ENCODE data around the gene NACC2. TPM values are rescaled to one million over a fixed set of nuclear protein-coding genes. Genes with fewer than 3 reads are reported as not detected.

Gene NACC2, protein sequence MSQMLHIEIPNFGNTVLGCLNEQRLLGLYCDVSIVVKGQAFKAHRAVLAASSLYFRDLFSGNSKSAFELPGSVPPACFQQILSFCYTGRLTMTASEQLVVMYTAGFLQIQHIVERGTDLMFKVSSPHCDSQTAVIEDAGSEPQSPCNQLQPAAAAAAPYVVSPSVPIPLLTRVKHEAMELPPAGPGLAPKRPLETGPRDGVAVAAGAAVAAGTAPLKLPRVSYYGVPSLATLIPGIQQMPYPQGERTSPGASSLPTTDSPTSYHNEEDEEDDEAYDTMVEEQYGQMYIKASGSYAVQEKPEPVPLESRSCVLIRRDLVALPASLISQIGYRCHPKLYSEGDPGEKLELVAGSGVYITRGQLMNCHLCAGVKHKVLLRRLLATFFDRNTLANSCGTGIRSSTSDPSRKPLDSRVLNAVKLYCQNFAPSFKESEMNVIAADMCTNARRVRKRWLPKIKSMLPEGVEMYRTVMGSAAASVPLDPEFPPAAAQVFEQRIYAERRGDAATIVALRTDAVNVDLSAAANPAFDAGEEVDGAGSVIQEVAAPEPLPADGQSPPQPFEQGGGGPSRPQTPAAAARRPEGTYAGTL
- 9.5 TPM for total RNA-seq

GRCh38 chr9:136095070-136096058 is at the start of gene NACC2:
TSS of gene NACC2 (minus strand) at chr9:136095289. CDS start at chr9:136050521, 44,768 bp downstream.

DNA sequence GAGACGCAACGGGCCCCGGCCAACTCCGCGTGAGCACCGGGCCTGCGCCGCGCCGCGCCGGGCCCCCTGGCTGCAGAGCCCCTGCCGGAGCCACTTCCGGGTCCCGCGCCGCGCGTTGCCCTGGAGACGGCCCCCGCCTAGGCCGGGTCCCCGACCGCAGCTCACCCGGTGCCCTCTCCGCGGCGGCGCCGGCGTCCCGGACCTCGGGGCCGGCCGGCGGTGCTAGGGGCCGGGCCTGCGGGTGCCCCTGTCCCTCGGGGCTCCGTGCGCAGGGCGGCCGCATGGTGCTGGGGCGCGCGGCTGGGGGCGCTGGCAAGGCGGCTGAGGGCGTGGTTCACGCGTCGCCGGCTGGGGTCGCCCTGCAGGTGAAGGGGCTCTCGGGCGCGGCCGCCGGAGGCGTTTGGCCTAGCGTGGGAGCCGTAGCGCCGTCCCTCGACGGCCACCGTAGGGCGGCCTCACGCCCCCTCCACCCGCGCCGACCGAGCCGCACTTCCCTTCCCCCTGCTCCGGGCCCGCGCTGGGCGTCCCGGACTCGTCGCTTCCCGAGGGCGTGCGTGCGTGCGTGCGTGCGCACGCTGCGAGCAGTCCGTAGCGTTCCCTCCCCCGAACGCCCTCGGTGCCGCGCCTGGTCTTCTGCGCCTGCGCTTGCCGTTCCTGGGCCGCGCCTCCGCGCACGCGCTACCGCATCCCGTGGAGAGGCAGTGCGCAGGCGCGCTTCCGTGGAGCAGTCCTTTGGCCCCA is 23.4 kb upstream of the NACC2 start, which contains the start of gene TMEM250:
TSS of gene TMEM250 (minus strand) at position 556 of the 741 bp plus-strand sequence. CDS start 1,975 bp downstream, outside the sequence.

DNA sequence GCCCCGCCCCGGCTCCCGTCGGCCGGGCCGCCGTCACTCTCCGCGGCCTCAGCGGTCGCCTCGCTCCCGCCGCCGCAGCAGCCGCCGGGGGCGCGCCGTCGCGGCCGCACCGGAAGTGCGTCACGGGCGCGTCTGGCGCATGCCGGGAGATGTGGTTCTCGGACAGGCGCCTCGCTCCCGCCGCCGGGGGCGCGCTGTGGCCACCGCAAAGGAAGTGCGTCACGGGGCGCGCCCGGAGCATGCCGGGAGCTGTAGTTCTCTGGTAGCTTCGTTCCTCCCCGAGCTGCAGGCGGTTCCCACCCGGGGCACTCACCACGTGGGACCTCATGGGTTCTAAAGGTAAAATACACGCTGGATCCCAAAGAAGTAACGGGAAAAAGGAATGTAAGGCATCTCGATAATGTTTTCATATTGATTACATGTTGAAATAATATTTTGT is 133.8 kb downstream of the NACC2 start, which contains the start of gene UBAC1:
TSS of gene UBAC1 (minus strand) at position 97 of the 439 bp plus-strand sequence. CDS start 211 bp downstream, outside the sequence.

Other genes starting within 250 kb of the NACC2 start
- gene CAMSAP1, start 187.7 kb downstream of the NACC2 start, total RNA-seq: 26.6 TPM
- 47.2 TPM for gene UBAC1, start 133.9 kb downstream of the NACC2 start, total RNA-seq
- 23.4 TPM for gene TMEM250, start 23.6 kb upstream of the NACC2 start, total RNA-seq
- not detected for gene LHX3, start 109.8 kb upstream of the NACC2 start, total RNA-seq
- gene QSOX2, start 150.5 kb upstream of the NACC2 start, total RNA-seq: 11.9 TPM
- 3.0 TPM for gene CCDC187, start 208.8 kb upstream of the NACC2 start, total RNA-seq
- gene GPSM1, start 232.2 kb upstream of the NACC2 start, total RNA-seq: 45.0 TPM

All from metanephros (tissue), 1 donor.